Measurements from ENCODE around the gene CD6.
A peak's percentile ranks its signal among the peaks of the same experiment; 100 is the strongest.

The CD6 gene

DNA sequence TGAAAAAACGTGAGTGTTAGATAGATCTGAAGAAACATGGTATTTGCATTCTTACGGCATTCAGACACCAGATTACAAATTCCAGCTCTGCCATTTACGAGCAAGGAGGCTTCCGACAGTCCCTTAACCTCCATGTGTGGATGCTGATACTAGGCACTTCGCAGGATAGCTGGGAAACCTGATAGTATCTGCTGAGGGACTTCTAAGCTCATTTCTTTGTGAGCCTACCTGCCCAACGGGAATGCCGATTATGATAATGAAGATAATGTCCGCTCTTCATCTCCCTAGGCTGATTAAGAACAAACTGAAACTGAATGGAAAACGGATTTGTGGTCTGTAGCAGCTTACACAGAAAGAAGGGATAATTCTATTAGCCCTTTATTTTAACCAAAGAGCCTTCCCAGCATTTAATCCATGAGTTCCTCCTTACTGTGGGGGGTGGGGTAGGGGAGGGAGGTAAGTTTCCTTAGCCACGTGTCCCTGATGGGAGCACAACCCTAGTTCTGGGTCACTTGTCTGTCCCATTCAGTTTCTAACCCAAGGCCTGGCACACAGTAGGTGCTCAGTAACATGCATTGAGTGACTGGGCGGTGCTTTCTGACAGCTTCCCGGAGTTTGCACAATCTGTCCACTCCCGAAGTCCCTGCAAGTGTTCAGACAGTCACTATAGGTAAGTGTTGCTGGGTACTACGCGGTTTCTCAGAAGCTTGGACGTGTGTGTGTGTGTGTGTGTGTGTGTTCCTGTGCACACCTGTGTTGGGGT lies 39.2 kb downstream of the CD6 start:
- DNase-seq (ENCODE audit: low read depth in 2 of 2) = no peak

- no peak for DNase-seq (ENCODE audit: low read depth in 2 of 2)
Measured at GRCh38 chr11:61011229-61011870, 39.9 kb downstream of the CD6 start.

DNA sequence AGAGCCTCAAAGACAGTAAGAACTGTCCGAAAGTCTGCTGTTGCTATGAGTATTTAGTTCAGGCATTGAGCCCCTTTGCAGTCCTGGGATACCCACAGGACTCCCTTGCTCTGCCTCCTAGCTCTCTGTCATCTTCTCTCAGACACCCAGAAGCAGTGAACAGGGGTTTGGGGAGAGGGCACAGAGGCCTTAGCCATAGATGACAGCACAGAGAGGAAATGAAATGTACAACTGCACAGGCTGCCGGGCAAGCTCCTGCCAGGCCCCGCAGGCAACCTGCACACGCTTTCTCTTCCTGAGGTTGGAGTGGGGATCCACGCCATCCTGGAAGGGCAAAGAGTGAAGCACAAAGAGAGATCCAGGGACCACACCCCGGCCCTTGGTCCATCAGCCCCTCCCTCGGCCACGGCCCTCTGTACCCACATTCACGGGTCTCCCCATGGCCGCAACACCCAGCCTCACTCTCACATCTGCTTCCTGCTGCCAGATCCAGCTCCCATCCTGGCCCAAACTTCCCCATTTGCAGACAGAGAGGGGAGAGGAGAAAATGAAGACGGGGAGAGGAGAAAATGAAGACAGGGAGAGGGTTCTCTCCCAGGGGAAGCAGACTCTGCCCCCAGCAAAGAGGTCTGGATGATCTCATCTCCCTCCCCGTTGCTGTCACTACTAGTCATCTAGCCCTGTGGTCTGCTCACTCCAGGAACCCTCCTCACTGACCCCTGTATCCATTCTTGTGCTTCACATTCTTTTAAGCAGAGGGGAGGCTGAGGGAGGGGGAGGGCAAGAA lies 40.7 kb downstream of the CD6 start:
- no peak for DNase-seq (ENCODE audit: low read depth in 2 of 2)

- no peak for DNase-seq (ENCODE audit: low read depth in 2 of 2)
Measured at GRCh38 chr11:61012737-61013215, 41.3 kb downstream of the CD6 start.

GRCh38 chr11:61018059-61018458 lies 46.6 kb downstream of the CD6 start:
- no peak for DNase-seq (ENCODE audit: low read depth in 2 of 2)

DNA sequence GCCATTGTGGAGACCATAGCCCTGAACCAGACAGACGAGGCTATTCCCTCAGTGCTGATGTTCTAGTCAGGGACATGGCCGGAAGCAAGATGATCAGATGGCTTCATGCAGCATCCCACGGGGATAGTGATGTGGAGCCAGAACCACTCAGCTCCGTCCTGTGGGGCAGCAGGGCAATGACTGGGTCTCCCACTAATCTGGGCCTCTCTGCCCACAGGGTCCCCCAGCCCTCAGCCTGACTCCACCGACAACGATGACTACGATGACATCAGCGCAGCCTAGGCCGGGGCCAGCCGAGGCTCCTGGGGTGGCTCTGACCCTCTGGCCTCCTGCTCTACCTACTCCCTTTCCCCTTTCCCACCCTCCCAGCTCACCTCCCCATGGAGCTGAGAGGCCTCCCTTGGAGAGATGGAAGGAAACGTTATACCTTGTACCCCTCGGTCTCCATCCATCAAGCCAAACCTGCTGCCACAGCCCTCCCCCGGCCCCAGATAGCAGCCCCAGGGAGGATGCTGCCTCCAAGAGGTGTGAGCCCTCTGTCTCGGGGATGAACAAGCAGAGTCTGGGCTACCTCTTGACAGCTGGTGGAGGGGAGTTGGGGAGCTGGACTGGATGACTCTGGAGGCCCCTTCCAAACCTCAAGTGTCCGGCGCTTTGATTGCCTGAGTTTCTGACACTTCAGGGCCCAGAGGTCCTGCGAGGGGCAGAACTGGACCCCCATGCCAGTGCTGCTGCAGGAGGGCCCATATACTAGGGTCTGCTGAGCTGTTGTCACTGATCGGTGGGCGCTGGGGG lies 47.8 kb downstream of the CD6 start:
- no peak for DNase-seq (ENCODE audit: low read depth in 2 of 2)

DNA sequence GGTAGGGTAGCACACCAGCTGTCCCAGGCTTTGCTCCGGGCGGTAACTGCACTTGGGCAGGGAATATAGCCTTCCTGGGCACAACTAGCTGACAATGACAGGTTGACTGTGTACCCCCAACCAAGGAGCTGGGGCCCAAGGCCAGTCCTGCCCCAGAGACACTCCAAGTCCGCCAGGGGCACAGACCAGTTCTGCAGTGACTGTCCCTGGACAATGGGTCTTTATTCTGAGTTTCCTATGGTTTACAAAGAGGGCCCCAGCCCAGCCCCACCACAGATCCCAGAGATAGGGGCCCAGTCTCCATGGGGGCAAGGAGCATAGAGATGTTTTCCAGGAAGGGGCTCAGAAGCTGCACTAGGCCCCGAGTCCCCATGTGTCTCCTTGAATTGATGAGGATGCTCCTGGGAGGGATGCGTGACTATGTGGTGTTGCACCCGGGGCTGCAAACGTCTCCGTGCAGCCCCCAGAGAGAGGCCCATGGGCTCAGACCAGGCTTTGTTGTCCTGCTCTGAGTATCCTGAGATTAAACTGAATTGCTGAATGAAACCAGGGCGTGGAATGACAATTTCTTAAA lies 48.4 kb downstream of the CD6 start:
- DNase-seq (ENCODE audit: low read depth in 2 of 2) = no peak

DNA sequence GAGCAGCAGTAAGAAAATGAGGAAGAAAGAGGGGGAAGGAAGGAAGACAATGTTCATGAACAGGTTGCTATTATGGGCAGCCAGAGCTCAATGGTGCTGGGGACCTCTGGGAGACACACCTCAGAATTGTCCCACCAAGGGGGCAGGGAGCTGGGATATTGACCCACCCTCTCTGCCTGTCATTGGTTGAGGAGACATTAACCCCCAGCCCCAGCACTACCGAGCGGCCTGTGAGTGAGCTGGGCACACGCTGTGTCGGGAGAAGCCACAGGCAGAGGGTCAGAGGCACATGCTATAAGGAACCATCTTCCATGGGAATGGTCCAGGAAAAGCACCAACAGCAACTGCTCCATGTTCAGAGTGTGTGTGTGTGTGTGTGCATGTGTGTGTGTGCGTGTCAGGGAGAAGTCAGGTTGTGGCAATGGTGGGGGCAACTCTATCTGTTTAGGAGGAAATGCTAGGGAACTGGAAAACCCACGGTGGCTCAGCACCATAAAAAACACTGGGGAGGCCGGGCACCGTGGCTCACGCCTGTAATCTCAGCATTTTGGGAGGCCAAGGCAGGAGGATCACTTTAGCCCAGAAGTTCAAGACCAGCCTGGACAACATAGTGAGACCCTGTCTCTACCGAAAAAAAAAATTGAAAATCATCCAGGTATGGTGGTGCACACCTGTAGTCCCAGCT lies 49.2 kb downstream of the CD6 start:
- no peak for DNase-seq (ENCODE audit: low read depth in 2 of 2)

DNA sequence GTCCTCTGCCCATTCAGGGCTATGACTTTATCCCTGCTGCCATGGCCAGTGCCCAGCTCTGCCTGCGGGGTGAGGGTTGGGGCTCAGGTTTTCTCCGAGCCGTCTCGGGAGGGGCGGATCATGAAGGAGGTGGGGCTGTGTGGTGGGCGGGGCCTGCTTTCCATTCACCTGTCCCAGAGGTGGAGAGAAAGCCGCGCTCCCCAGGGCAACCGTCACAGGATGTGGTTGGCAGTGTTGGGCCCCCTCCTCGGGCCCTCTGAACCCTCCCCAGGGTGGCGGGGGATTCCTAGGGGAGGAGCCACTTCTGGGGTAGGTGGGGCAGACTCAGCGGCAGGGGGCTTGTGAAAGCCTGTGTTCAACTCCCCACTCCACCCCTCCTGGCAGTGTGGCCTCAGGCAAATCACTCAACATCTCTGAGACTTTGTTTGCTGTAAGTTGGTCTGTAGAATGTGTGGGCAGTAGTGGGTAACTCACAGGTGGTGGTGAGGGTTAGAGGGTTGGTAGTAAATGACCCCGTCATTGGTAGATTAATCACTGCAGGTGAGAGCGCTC lies 50.3 kb downstream of the CD6 start:
- peak; percentile 77 to 79 for DNase-seq (ENCODE audit: low read depth in 2 of 2)

DNA sequence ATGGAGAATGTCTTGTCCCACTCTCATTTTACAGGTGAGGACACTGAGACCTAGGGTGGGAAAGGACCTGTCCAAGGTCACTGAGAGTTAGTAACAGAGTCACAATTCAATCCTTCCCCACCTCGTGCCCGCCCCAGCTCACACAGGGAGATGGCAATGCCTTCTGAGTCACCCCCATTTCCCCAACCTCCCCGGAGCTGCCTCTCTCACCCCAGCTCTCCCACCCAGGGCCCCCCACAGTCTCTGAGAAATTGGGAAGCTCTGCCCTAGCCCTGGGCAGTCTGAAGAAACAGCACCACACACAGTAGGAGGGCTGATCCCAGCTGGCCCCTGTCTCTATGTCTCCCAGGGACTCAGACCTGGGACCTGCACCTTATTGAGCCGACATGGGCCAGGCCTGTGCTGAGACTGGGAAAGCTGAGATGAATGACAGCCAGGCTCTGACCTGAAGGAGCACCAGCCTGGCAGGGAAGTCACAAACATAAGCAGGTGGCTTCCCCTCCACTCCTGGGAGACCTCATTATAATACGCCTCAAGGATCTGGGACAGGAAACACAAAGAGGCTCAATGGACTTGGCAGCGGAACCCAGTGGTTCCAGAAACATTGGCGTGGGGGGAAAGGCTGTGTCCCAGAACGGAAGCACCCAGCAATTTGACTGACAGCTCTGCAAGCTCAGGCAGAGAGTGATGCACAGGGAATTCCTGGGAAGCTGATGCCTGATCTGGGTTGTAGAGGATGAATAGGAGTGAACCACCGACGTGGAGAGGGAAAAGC lies 51.0 kb downstream of the CD6 start:
- no peak for DNase-seq (ENCODE audit: low read depth in 2 of 2)

- DNase-seq (ENCODE audit: low read depth in 2 of 2) = peak; percentile 58 to 59
Measured at GRCh38 chr11:61023086-61023965, 51.8 kb downstream of the CD6 start.

DNA sequence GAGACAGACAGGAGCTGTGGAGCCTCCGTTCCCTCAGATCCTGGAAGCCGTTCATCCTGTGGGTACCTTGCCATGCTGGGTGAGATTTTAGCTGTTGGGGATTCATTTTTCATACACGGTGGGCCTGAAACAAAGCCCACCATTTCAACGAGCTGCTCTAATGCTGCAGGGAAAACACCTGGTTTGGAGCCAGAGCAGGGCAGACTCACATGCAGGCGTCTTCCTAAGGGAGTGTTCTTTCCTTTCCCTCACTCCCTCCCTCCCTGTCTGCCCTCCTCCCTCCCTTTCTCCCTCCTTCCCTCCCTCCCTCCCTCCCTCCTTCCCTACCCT lies 52.5 kb downstream of the CD6 start:
- DNase-seq (ENCODE audit: low read depth in 2 of 2) = no peak

- no peak for DNase-seq (ENCODE audit: low read depth in 2 of 2)
Measured at GRCh38 chr11:61024938-61025820, 53.7 kb downstream of the CD6 start.

GRCh38 chr11:61025821-61026120 lies 54.3 kb downstream of the CD6 start:
- DNase-seq (ENCODE audit: low read depth in 2 of 2) = no peak

DNA sequence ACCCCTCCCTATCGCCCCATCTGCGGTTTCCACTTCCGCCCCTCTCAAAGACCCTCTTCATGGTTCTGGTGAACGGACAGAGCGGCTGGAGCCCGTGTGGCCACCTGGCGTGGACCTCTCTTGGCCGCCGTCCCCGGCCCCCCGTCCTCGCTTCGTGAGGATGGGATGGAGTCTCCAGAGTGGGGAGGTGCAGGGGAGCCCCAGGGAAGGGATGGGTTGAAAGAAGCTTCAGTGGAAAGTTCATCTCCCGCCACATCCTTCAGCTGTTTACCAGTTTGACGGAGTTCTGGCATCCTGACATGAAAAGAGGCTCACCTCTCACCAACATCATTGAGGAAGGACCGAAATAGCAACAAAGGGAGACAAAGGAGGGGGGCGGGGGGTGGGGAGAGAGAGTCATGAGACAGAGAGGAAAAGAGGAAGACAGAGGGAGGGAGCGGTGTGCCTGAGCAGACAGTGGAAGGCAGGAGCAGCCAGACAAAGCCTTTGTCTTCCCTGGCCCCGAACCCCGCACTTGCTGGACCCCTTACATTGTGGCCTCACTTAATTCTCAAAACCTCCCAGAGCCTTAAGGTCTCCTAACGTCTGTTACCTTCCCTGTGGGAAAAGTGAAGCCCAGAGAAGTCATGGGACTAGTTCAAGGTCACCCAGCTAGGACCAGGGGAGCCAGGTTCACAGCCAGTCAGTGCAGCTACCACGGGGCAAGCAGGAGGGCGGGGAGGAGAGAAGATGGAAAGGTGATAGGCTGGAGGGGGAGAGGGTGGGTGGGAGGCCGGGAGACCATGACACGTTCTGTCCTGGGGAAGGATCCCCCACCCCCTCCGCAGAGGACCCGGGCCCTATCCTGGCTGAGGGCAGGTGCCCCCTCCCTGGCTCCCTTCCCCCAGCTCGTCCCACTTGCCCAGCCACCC lies 54.9 kb downstream of the CD6 start:
- DNase-seq (ENCODE audit: low read depth in 2 of 2) = no peak

DNA sequence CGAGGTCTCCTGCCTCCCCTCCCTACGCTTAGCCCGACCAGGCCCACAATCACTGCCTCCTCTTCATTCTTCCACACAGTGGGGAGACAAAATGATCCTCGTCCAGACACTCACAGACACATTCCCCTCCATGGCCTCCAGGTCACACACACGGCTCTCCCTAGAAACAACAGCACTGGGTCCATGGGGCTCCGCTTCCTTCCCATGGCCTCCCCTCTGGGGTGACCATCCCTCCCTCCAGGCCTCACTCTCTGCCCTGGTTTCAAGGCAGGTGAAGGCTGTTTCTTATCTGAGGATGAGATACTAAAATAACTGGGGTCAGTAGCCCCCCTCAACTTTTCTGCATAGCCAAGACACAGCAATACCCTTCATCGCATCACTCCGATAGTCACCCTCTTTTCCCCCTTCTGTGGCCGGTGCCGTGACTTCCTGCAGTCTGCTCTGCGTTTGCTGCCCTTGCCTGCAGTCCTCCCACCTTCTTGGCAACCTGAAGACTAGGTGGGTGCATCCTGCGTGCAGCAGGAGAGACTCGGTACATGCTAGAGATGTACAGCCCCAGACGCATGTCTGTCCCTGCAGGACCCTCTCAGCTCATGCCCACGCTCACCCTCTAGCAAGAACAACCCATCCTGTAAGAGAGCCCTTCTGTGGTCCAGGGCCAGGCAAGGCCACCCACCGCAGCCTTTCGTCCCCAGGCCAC lies 55.8 kb downstream of the CD6 start:
- DNase-seq (ENCODE audit: low read depth in 2 of 2) = no peak

Measured in activated CD4-positive, alpha-beta T cell treated with anti-CD3 and anti-CD28 coated beads for 24 hours (primary cell).